Measurements from ENCODE around the gene RALGAPA2.

DNA sequence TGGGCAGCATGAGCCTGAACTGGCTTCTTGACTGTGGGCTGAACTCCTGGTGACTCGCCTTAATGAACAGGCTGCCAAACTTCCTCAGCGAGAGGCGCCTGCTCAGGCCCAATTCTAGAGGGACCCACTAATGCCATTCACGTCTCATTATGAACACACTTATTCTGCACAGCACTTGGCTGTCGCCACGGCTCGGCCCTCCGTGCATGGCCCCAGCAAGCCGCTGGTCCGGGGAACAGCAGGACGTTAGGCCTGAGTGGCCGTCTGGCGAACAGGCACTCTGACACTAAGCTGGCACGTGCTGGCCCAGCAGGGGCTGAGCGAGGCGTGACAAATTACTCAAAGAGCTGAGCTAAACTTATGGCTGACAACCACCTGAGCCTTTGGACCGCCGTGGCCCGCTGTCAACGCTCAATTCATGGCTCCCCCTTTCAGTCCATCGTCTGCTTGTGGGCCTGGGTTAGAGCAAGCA, 298.6 kb downstream of the RALGAPA2 start:
- TF ChIP-seq, protein P1, sequence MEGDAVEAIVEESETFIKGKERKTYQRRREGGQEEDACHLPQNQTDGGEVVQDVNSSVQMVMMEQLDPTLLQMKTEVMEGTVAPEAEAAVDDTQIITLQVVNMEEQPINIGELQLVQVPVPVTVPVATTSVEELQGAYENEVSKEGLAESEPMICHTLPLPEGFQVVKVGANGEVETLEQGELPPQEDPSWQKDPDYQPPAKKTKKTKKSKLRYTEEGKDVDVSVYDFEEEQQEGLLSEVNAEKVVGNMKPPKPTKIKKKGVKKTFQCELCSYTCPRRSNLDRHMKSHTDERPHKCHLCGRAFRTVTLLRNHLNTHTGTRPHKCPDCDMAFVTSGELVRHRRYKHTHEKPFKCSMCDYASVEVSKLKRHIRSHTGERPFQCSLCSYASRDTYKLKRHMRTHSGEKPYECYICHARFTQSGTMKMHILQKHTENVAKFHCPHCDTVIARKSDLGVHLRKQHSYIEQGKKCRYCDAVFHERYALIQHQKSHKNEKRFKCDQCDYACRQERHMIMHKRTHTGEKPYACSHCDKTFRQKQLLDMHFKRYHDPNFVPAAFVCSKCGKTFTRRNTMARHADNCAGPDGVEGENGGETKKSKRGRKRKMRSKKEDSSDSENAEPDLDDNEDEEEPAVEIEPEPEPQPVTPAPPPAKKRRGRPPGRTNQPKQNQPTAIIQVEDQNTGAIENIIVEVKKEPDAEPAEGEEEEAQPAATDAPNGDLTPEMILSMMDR (IDR thresholded peaks at IDR 0.05) = no peak
- TF ChIP-seq POLR2A (IDR thresholded peaks at IDR 0.05) = no peak

Data from testis (tissue), 2 donors.